Keratinocyte (primary cell): ENCODE results near the gene PRKCA. TPM values are rescaled to one million over a fixed set of nuclear protein-coding genes. Genes with fewer than 3 reads are reported as not detected.

Source experiments
- DNase-seq: peaks from one replicate; pipeline ENCODE4 v3.0.0-alpha.2; 2011; ENCODE audit warnings: low read depth, missing footprints, low spot score
- FAIRE-seq: peaks from 2 replicates; lab custom pipeline; 2011; peaks lifted over from hg19 to GRCh38; lab: Jason Lieb, UNC
- H2AFZ ChIP-seq: 2 replicates; pipeline ENCODE4 v1.6.0; 2012; ENCODE audit warnings: low read length, control low read depth, inconsistent platforms; ENCODE audit not compliant: control insufficient read depth
- H3K27ac ChIP-seq: 2 replicates; pipeline ENCODE4 v1.5.1; 2011; ENCODE audit warnings: low read length; ENCODE audit not compliant: control insufficient read depth, insufficient read depth
- H3K27me3 ChIP-seq: 3 replicates; pipeline ENCODE4 v1.6.0; 2011; ENCODE audit warnings: low read length; ENCODE audit not compliant: control insufficient read depth, insufficient read depth; ENCODE audit errors: extremely low read depth
- H3K36me3 ChIP-seq, 2 experiments: 2 replicates in 1 of 2; 3 replicates in 1 of 2; pipeline ENCODE4 v1.5.1; 2011; ENCODE audit warnings: low read length in 2 of 2, mild to moderate bottlenecking in 1 of 2; ENCODE audit not compliant: control insufficient read depth in 2 of 2, insufficient read depth in 2 of 2; ENCODE audit errors: extremely low read depth in 1 of 2
- H3K4me1 ChIP-seq: 3 replicates; pipeline ENCODE4 v1.5.1; 2011; ENCODE audit warnings: low read length; ENCODE audit not compliant: control insufficient read depth, insufficient read depth; ENCODE audit errors: extremely low read depth
- H3K4me2 ChIP-seq: 3 replicates; pipeline ENCODE4 v1.6.0; 2011; ENCODE audit warnings: low read depth, low read length; ENCODE audit not compliant: control insufficient read depth, insufficient read depth; ENCODE audit errors: extremely low read depth
- H3K4me3 ChIP-seq, 3 experiments: fragments of 200-600 bp in 1 of 3; sonication (generic) in 1 of 3; 2 replicates in 2 of 3; 3 replicates in 1 of 3; pipeline ENCODE4 v1.5.1; 2011 to 2016; ENCODE audit warnings: low read length in 3 of 3, mild to moderate bottlenecking in 3 of 3, control low read depth in 2 of 3, inconsistent platforms in 1 of 3, low read depth in 1 of 3, mixed read lengths in 1 of 3, mixed run types in 1 of 3, moderate library complexity in 1 of 3; ENCODE audit not compliant: control insufficient read depth in 2 of 3, insufficient read depth in 2 of 3; ENCODE audit errors: extremely low read depth in 1 of 3
- H3K79me2 ChIP-seq: 2 replicates; pipeline ENCODE4 v1.6.0; 2012; ENCODE audit warnings: low read length; ENCODE audit not compliant: control insufficient read depth, insufficient read depth
- H3K9ac ChIP-seq: 3 replicates; pipeline ENCODE4 v1.6.0; 2011; ENCODE audit warnings: low read length; ENCODE audit not compliant: control insufficient read depth, insufficient read depth; ENCODE audit errors: extremely low read depth
- H3K9me1 ChIP-seq: 3 replicates; pipeline ENCODE4 v1.6.0; 2011; ENCODE audit warnings: low read length; ENCODE audit not compliant: control insufficient read depth, insufficient read depth; ENCODE audit errors: extremely low read depth
- H3K9me3 ChIP-seq: 2 replicates; pipeline ENCODE4 v1.5.1; 2012; ENCODE audit warnings: low read depth, low read length; ENCODE audit not compliant: control insufficient read depth
- H4K20me1 ChIP-seq: 3 replicates; pipeline ENCODE4 v1.6.0; 2011; ENCODE audit warnings: low read length; ENCODE audit not compliant: control insufficient read depth, insufficient read depth; ENCODE audit errors: extremely low read depth
- EZH2 ChIP-seq: IDR thresholded peaks from one replicate; pipeline ENCODE4 v1.6.1; 2012; ENCODE audit warnings: inconsistent platforms, mild to moderate bottlenecking, low read length, moderate library complexity
- dilution Hi-C: fragments of 300-500 bp; cut with MboI; formaldehyde crosslinking; loops from one replicate; pipeline ENCODE4 v1.7.0; 2020; ENCODE audit warnings: low sequenced_read_pairs; ENCODE audit not compliant: extremely low pct_ligation_motif_present
- polyA plus RNA-seq, 5 experiments: library from polyadenylated mRNA; depleted of rRNA in 3 of 5; stranded (reverse) in 3 of 5; stranded (forward) in 1 of 5; unstranded in 1 of 5; fragments of >200 nt; gene quantifications; 1 replicate in 1 of 5; 2 replicates in 3 of 5; 3 replicates in 1 of 5; pipeline versions ENCODE4 v1.2.1 to v1.2.3, GENCODE V29; 2011 to 2012; ENCODE audit warnings: missing spikeins in 2 of 5, low read depth in 1 of 5, low replicate concordance in 1 of 5
- TF ChIP-seq, protein P1 (sequence below), 3 experiments: IDR thresholded peaks in 1 of 3; conservative IDR thresholded peaks in 1 of 3; optimal IDR thresholded peaks in 1 of 3; 2 replicates in 2 of 3; 3 replicates in 1 of 3; pipeline versions ENCODE3 to v1.5.1; 2011; ENCODE audit warnings: low read length in 3 of 3, mild to moderate bottlenecking in 3 of 3, moderate library complexity in 2 of 3, control low read depth in 1 of 3, inconsistent platforms in 1 of 3; ENCODE audit not compliant: insufficient read depth in 2 of 3; ENCODE audit errors: extremely low read depth in 1 of 3

The PRKCA gene
- polyA plus RNA-seq, 1 donor (not counting 4 experiments of a cell fraction or from before 2014, with no cell fraction given): 3.6 TPM

DNA sequence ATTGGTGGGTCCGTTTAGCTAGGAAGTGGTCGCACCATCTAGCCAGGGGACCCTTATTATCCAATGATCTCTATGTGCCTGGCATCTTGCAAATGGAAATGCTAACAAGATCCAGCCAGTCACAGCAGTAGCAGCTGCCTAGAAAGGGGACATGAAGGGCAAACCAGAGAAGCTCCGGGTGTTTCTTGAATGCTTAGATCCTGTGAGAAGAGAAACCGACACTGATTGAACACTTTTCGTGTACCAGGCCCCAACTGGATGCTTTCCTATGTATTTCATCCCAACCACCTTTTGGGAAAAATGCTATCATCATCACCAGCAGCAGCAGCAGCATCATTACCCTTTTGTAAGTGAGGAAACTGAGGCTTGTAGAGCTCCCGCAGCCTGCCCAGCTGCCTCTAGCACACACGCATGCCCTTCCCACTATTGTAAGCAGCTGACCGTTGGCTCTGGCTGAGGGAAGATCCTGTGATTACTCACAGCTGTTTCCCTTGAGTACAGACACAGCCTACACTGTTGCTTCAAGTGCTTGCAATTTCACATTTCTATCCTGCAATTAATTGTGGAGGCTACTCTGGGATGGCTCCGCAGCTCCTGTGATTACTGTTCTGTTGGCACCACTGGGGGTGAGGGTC lies 351.8 kb downstream of the PRKCA start:
- peak; percentile 74 for FAIRE-seq
- Histone ChIP-seq H3K36me3 (no peaks in the 10 kb centered on the region), H4K20me1 (no peaks in the 10 kb centered on the region), H3K27me3 (no peaks in the 10 kb centered on the region), H3K9me3 (no peaks in the 10 kb centered on the region), H2AFZ (no peak overlapping the region), H3K9me1 (no peaks in the 10 kb centered on the region), H3K9ac (no peak overlapping the region), H3K27ac (peak overlapping the region; percentile 73), H3K79me2 (no peaks in the 10 kb centered on the region), H3K4me2 (peak overlapping the region; percentile 65), H3K4me1 (peaks cover 40% of the 10 kb centered on the region), H3K4me3 (no peak overlapping the region)
- dilution Hi-C loops: no loop called here
- TF ChIP-seq, protein P1, sequence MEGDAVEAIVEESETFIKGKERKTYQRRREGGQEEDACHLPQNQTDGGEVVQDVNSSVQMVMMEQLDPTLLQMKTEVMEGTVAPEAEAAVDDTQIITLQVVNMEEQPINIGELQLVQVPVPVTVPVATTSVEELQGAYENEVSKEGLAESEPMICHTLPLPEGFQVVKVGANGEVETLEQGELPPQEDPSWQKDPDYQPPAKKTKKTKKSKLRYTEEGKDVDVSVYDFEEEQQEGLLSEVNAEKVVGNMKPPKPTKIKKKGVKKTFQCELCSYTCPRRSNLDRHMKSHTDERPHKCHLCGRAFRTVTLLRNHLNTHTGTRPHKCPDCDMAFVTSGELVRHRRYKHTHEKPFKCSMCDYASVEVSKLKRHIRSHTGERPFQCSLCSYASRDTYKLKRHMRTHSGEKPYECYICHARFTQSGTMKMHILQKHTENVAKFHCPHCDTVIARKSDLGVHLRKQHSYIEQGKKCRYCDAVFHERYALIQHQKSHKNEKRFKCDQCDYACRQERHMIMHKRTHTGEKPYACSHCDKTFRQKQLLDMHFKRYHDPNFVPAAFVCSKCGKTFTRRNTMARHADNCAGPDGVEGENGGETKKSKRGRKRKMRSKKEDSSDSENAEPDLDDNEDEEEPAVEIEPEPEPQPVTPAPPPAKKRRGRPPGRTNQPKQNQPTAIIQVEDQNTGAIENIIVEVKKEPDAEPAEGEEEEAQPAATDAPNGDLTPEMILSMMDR (optimal IDR thresholded peaks at IDR 0.05 in 1 of 3, IDR thresholded peaks at IDR 0.05 in 1 of 3, conservative IDR thresholded peaks at IDR 0.05 in 1 of 3; ENCODE audit: extremely low read depth in 1 of 3, insufficient read depth in 2 of 3, low read length in 3 of 3): no peak
- no peak for TF ChIP-seq EZH2
- DNase-seq: no peak

DNA sequence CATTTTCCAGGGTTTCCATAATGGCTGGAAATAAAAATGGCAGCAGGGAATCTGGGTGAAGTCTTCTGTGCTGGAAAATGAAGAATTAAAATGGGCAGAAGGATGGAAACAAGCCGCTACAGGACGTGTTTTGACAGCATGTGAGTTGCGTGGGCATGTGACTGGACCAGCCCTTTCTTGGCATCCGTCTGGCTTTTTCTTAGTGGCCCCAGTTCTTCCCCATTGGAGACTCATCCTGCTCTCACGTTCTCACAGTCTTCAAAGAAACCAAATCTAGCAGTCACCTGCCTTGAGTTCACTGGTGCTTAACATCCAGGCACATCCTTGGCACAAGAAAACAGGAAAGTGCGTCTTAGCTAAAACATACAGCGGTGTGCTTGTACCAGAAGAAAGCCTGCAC lies 352.4 kb downstream of the PRKCA start:
- peak overlapping the region; percentile 65 for H3K4me2 ChIP-seq
- no peaks in the 10 kb centered on the region for H3K27me3 ChIP-seq
- no peaks in the 10 kb centered on the region for H4K20me1 ChIP-seq
- peak overlapping the region in 1 of 3 experiments; percentile 7 for H3K4me3 ChIP-seq
- DNase-seq: peak; percentile 38
- no peaks in the 10 kb centered on the region for H3K36me3 ChIP-seq
- H3K4me1 ChIP-seq: peaks cover 40% of the 10 kb centered on the region
- no peaks in the 10 kb centered on the region for H3K79me2 ChIP-seq
- H3K27ac ChIP-seq: peak overlapping the region; percentile 73
- peak; percentile 78 for FAIRE-seq
- TF ChIP-seq, protein P1 (optimal IDR thresholded peaks at IDR 0.05 in 1 of 3, IDR thresholded peaks at IDR 0.05 in 1 of 3, conservative IDR thresholded peaks at IDR 0.05 in 1 of 3; ENCODE audit: extremely low read depth in 1 of 3, insufficient read depth in 2 of 3, low read length in 3 of 3): no peak
- TF ChIP-seq EZH2: no peak
- no peaks in the 10 kb centered on the region for H3K9me3 ChIP-seq
- H3K9ac ChIP-seq: peak overlapping the region; percentile 18
- no peaks in the 10 kb centered on the region for H3K9me1 ChIP-seq
- dilution Hi-C loops: no loop called here
- no peak overlapping the region for H2AFZ ChIP-seq
